Left renal cortex interstitium (tissue), 4 donors: Measurements from ENCODE around the gene TMEM245. TPM values are rescaled to one million over a fixed set of nuclear protein-coding genes. Genes with fewer than 3 reads are reported as not detected.
A peak's percentile ranks its signal among the peaks of the same experiment; 100 is the strongest.

ENCODE experiments used
- DNase-seq, 4 donors: peaks; one replicate each; pipeline ENCODE4 v3.0.0-alpha.2; 2013; ENCODE audit warnings: low read depth in 4 of 4, low spot score in 2 of 4, missing footprints in 1 of 4
- polyA plus RNA-seq, 4 donors: library from polyadenylated mRNA; unstranded; fragments of 120-200 nt; gene quantifications; one replicate each; pipeline ENCODE4 v1.2.1, GENCODE V29; 2013; ENCODE audit not compliant: insufficient read length in 4 of 4

TMEM245 gene
- polyA plus RNA-seq, 4 donors, result 57.7 to 78.0 (median 65.0) TPM

DNA sequence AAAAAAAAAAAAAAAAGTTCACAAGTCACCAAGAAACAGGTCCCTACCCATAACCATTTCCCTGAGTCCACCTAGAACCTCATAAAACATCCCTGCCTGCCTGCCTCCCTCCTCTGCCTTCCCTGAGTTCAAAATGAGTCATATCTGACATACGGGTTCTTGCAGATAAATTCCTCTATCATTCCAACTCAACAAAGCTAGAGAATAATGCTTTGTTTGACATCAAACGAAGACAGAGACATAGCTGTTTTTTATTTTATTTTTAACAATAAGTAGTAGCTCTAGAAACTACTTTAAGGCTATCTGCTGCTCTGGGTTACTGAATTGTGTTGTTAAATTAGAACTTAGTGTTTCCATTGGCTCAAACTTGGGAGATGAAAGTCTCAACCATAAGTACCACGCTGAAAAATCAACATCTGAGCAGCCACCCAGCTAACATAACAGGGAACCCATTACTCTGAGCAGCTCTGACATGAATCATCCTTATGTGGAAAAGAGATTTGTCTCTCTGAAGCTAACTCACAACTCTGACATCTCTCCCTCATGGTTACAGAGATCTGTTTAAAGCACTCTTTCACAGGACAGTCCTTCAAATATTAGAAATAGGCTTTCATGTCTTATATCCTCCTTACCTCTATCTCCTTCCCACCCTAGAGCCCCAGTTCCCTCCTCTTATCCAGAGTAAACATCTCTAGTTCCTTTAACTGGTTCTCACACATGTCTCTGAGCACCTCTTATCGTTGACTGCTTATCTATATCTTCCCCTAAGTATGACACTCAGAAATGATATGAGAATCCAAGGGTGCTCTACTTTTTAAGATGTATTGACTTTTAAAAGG lies 12.1 kb downstream of the TMEM245 start:
- no peak for DNase-seq

DNA sequence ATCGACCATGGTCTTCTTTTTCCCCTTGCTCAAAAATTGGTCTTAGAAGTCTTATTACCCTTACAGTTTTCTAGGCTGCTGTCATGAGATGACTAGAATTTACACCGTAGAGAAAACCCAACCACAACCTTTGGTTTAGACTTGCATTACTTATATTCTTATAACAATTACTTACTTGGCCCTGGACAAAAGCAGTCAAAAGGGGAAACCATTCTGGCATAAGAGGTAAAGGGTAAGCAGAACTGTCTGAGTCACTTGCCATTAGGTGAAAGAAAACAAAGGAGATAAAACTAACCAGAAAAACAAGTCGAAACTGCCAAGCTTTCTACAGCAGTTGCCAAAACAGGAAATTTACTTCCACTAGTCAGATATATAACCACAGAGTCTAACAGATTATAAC lies 17.9 kb downstream of the TMEM245 start:
- no peak for DNase-seq

DNA sequence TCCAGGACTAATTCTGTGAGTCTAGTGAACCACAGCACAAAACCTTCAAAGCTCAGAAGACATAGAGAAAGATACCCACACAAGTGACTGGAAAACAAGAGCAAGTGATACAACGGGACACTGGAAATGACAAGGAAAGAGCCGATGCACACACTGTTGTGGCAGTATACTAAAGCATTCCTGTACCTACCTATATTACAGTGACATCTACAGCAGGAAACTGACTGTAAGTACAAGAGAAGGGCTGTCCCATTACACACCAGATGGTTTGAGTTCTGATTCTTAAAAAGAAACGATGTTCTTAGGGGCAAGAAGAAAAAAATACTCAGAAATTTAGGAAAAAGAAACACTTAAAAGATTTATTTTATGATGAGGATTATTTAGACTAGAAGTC lies 18.5 kb downstream of the TMEM245 start:
- no peak for DNase-seq

DNA sequence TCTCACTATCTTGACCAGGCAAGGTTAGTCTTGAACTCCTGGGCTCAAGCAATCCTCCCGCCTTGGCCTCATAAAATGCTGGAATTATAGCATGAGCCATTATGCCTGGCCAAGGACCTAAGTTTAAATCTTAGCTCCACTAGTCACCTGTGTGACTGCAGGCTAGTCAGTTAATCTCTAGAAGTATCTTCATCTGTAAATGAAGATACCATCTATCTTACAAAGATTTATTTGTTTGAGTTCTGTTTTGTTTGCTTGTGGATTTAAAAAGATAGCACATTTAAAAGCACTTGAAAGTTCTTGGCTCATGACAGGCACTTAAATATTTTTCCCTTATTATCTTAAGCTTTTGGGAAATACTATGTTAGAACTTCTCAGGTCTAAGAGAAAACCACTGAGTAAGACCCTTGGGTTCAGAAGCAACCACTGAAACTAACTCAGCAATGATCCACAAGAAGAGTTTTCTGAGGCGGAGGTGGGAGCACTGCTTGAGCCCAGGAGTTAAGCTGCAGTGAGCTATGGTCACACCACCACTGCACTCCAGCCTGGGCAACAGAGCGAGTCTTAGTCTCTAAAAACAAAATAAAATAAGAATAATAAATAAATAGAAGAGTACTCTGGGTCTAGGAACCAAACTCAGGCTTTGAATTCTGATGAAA lies 19.1 kb downstream of the TMEM245 start:
- no peak for DNase-seq

DNA sequence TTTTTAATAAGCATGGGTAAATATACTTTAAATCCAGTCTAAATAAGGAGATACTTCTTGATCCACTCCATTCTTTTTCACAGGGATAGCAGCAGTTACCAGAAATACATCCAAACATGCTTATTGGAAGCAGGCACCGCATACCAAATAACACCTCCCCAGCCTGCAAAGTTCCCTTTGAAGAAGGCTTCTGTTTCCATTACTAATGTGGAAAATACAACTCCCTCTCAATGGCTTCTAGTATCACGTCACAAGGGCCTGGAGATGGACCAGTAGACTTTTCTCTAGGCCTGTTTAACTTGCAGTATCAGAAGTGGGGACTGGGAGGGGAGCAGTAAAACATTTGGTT lies 20.8 kb downstream of the TMEM245 start:
- DNase-seq, result no peak

DNA sequence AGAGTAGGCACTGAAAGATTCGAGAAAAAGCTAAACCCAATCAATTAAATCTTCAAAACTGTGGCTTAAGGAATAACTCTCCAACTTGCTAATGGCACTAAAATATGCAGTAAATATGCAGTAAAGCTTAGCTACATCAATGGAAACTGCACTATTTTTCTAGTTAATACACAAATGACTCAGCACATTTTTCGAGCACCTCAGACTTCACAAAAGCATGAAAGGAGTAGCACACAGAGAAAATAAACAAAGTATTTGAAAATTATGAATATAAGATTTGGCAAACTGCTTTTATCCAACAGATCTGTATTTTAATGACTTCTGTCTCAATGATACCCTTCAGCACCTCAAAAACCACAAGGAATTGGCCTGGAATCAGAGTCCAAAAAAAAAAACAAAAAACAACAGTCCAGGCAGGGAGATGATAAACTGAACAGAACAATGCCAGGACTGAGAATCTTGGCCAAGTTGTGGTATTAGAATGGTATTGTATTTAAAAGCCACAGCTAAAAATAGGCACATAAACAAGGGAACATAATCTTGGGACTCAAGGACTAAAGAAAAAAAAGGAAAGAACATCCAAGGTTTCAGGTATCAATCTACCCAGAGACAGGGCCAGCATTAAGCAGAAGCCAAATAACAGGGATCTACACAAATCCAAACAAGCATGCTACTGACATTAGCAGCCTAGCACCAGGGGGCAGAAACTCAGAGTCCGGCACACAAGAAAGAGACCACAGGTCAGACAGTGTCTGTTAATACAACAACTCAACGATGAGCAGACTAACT lies 21.4 kb downstream of the TMEM245 start:
- peak in 2 of 4 donors; percentile 9 to 20 for DNase-seq

DNA sequence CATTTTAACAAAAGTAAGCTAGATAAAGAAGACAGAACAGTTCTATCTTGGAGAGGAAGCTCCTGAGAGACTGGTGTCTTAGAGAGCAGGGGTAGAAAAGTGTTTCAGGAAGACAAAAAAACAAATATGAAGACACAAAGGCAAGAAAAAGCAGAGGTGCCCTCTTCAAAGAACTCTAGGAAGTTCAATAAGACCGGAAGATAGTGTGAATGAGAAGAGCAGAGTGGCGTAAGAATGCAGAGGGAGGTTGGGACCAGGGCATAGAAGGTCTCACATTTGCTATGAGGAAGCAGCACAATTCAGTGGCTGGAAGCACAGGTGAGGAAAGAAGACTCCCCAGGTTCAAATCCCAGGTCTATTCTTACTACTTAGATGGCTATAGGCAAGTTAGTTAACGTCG lies 22.6 kb downstream of the TMEM245 start:
- no peak for DNase-seq

DNA sequence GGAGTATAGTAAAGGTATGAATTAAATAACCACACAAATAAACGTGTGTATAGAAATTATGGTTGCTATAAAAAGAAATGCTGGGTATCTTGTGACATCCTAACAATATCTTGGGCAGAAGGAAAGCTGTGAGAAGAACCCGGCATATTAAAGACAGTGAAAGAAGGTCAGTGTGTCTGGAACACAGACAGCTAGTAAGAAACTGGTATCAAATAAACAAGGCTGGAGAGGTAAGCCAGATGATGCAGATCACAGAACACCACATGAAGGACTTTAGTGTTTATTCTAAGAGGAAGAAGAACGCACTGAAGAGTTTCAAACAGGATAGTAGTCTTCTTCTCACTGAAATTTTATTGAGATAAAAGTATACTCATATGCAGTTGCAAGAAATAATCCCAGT lies 24.4 kb downstream of the TMEM245 start:
- no peak for DNase-seq

DNA sequence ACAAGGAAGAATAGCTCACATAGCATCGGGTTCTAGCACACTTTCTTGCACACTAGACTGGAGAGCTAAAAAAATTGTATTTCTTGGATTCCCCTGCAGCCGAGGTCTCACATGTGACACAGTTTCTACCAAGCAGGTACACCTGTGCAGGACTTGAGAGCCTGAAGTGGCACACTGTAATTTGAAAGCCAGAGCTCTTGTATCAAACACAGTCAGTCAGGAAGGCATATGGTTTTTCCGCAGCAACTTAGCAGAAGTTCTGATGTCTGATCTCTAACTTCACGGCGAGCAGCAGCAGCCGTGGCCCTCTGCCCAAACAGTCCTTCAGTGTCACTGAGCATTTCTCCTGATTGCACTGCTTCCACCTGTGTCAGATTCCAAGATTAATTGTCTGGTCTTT lies 25.5 kb downstream of the TMEM245 start:
- no peak for DNase-seq

DNA sequence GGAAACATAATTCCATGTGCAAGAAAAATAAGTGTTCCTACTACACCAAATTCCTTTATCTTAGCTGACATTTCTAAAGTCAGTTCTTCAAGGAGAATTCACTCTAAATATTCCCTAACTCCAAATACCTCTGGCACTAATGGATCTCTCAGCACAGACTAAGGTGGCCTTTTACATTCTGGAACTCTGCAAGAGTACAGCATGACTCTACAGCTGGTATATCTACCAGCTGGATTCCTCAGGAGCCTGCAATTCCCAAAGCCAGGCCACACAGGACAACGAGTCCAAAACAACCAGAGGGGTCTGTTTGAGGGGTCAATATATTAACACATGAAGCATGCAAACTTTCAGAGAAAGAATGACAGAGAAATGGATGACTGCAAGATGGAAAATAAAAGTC lies 27.2 kb downstream of the TMEM245 start:
- DNase-seq, result no peak

DNA sequence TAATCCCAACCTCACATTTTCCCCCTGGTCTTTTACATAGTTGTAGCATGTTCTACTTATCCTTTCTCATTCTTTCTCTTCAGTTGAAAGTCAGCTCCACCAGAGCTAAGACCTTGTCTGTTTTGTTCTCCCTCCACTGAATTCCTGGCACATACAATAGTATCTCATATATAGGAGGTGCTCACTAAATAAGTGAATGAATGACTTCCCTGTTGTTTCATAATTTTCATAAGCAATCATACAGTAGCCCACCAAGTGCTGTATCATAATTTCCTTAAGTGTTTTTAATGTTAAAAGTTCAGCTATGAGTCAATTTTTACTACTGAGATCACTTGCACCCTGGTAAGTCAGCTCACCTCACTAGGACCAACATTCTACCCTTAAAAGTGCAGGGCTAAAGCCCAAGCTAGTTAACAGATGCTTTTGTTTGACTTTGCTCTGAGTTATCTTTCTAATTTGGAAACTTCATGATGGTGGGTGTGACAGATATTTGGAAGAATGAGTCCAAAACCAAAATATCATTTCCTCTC lies 27.6 kb downstream of the TMEM245 start:
- no peak for DNase-seq

DNA sequence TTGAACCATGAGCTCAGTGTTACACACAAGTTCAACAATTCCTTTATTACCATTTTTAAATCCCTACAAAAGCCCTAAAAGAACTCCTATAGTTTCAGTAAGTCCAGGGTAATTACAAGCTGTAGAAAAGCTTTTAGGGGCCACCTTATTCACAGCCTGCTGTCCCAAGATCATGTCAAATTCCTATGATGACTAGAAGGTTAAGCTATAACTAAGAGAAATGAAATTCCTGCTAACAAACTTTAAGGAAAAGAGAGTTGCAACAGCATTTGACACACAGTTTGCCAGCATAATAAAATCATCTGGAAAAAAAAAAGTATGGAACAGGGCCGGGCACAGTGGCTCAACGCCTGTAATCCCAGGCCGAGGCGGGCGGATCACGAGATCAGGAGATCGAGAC lies 31.5 kb downstream of the TMEM245 start:
- no peak for DNase-seq

DNA sequence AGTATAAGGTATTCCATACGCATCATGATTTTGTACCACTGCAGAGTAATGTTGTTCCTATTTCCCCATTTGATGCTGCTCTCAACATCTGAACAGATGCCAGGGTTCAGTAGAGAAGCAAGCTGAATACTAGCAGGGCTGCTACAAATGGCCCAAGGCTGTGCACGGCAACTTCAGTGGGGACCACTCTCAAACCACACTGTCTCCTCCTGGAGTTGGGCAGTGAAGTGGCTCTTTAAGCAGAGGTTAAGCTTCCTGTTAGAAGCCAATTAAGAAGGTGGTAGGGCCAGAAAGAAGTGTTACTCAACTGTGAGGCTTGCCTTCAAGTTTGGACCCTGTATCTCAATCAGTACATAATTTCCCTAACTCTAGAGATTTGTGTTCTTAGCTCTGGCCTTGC lies 32.0 kb downstream of the TMEM245 start:
- no peak for DNase-seq

DNA sequence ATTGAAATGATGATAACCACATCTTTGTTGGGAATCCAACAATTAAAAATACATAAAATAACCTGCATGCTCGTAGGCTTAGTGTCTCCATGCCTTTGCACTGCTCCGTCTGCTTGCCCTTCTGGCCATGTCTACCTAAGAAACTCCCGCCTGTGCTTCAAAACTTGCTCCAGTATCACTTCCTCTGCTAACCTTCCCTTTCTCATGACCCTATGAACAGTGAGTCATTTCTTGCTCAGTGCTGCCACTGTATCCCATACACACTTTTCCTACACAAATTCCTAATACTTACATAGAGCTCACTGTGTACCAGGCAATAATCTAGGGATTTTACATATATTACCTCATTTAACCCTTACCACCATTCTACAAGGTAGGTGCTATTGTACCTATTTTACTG lies 33.5 kb downstream of the TMEM245 start:
- DNase-seq, result no peak

DNA sequence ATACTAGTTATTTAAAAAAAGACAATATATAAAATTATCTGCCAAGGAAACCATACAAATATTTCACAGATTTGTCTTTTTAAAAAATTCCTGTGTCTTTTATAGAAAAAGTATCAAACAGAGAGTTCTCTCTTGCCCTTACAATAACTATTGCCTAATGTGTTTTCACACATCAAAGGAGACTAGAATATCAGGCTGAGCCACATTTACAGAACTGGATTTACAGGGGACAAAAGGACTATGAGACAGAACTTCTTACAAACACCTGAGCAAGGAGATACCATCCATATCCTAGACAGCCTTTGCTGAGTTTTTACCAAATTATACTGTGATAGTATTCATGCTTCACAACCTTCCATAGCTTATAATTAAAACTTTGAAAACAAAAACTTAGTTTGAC lies 34.2 kb downstream of the TMEM245 start:
- DNase-seq, result no peak

DNA sequence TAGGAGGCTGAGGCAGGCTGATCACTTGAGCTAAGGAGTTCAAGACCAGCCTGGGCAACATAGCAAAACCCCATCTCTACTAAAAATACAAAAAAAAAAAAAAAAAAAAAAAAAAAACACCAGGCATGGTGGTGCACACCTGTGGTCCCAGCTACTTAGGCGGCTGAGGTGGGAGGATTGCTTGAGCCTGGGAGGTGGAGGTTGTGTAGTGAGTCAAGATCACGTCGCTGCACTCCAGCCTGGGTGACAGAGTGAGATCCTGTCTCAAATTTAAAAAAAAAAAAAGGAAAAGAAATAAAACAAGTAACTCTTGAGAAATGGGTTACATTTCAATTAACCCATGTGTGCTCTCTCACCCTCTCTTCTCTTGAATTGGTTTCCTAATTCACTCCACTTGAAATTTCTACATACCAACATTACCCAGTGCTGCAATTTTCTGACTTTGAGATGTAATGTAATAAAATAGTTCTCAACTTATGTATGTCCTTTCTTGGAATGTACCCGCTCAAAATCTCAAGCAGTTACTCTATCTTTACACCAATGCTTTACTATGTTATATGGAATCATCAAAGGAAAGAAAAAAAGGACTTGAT lies 35.8 kb downstream of the TMEM245 start:
- DNase-seq, result no peak

DNA sequence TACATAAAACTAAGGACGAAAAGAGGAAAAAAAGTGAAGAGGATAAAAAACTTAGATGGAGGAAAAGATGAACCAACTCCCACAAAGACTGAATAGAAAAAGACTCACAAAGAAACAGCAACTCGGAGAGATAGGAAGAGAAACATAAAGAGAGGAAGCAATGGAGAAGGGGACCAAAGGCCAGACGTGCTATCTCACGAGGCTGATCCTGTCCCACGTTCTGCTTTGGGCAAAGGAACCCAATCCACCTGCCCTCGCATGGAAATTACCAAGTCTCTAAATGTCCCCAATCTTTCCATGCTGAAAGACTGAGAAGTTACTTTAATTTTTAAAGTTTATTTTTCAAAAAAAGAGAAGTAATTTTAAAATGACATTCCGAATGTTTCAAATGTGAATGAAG lies 36.6 kb downstream of the TMEM245 start:
- no peak for DNase-seq

DNA sequence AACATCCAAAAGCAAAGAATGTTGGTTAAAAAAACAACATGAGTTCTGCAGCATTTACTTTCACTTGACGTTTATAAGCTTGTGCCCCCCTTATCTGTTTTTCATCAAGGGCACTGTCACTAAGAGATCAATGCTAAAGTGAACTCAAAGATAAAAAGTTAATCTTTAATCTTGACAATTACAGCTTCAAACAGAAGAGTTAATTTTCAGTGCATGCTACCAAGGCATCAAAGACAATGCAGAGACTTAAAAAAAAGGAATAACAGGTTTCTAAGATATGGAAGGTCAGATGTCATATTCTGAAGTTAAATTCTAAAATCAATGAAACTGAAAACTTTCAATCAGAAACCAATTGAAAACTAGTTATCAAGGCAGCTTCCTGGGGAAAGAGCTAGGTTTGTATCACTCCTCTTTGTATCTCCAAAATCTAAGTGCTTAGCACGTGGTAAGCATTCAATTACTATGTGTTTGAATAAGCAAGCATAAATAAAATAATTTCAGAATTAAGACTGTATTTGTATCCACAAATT lies 37.6 kb downstream of the TMEM245 start:
- DNase-seq, result no peak

DNA sequence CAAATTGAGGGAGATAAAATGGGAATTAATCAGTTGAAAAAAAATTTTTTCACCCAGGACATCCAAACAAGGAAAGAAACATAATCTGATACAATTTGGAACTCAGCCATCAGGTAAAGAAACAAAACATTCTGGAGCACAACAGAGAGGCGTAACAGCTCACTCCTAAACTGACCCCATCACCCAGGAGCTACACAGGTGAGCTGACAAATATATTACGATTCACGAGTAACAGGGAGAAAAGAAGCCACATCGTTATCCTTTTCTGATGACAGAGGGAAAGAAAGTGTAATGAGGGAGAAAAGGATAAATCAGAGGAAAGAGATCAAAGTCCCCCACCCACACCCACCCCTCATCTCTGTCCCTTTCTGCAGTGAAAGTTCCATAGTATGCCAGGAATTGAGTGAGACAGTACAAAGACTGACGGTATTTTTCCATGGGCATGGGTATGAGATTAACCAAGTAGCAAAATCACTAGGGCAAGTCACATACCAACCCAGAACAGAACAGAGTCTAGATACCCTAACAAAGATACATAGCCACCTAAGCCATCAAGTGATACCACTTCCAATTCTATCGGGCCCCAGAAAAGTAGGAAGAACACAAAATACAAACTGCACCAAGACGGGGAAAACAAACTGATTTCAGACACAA lies 45.4 kb downstream of the TMEM245 start:
- DNase-seq, result no peak

DNA sequence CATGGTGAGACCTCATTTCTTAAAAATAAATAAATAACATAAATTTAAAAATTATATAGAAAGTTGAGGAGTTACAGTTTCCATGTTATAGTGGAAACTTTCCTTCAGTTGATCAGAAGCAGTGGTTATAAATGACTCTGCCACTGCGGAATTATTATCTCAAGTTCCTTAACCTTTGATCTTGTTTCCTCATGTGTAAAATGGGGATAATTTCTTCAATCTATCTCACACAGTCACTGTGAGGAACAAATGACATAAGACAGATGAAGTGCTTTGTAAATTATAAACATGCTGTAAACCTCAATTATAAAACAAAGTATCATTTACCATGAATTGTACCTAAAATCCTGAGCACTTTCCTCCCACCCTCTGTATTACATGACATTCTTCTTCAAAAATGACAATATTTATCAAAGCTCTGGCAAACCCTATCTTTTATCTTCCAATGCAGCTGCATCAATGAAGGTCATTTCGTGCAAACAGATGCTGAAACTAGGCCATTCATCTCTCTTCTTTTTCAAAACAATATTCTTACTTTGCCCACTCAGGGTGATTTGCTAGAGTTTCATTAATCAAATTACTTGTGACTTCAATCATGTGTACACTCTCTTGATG lies 46.8 kb downstream of the TMEM245 start:
- no peak for DNase-seq
